K562 (cell line): ENCODE data around the gene PTPRC.

Source experiments
- EHMT2 ChIP-seq: fragments of 450-650 bp; IDR thresholded peaks from 2 replicates; pipeline ENCODE4 v1.6.1; 2018; ENCODE audit warnings: antibody characterized with exemption
- GABPA ChIP-seq: fragments of 200-800 bp; sonication (Bioruptor generic); conservative IDR thresholded peaks from 2 replicates; pipeline ENCODE4 v1.6.1; 2016; ENCODE audit warnings: low read depth, missing genetic modification characterization, missing compliant biosample characterization
- HDAC8 ChIP-seq: fragments of 450-650 bp; IDR thresholded peaks from 2 replicates; pipeline ENCODE4 v1.6.1; 2016; ENCODE audit warnings: mild to moderate bottlenecking, missing genetic modification characterization, moderate library complexity, missing compliant biosample characterization
- MTA2 ChIP-seq: fragments of 450-650 bp; IDR thresholded peaks from 2 replicates; pipeline ENCODE4 v1.6.1; 2016; ENCODE audit warnings: low read depth
- POLR2A ChIP-seq: fragments of 450-650 bp; conservative IDR thresholded peaks from 2 replicates; pipeline ENCODE4 v1.6.1; 2016
- SMARCA4 ChIP-seq: fragments of 450-650 bp; IDR thresholded peaks from 2 replicates; pipeline ENCODE4 v1.6.1; 2016
- YY1 ChIP-seq, 3 experiments: IDR thresholded peaks; 2 replicates each; pipeline ENCODE4 v1.6.1; 2011; ENCODE audit warnings: low read length in 2 of 3, mild to moderate bottlenecking in 2 of 3, moderate library complexity in 2 of 3, borderline replicate concordance in 1 of 3, control low read depth in 1 of 3, low read depth in 1 of 3; ENCODE audit not compliant: insufficient read depth in 3 of 3, insufficient replicate concordance in 2 of 3, control insufficient read depth in 1 of 3, insufficient read length in 1 of 3; ENCODE audit errors: extremely low read depth in 1 of 3
- ZEB2 ChIP-seq: fragments of 450-650 bp; IDR thresholded peaks from 2 replicates; pipeline ENCODE4 v1.6.1; 2016
- TF ChIP-seq, protein P1 (sequence below): fragments of 150-350 bp; IDR thresholded peaks from 2 replicates; pipeline ENCODE4 v1.6.1; 2014; ENCODE audit warnings: low read depth, mild to moderate bottlenecking, low read length, borderline replicate concordance
- TF ChIP-seq, protein P2 (sequence below), 2 experiments: fragments of 450-650 bp; formaldehyde crosslinking in 1 of 2; IDR thresholded peaks; 2 replicates each; pipeline versions ENCODE4 v1.4.0 to v1.6.1; 2014 to 2020; ENCODE audit warnings: mild to moderate bottlenecking in 2 of 2, borderline replicate concordance in 1 of 2, low read depth in 1 of 2
- TF ChIP-seq, protein P3 (sequence below), 2 experiments: fragments of 450-650 bp; IDR thresholded peaks; 2 replicates each; pipeline ENCODE4 v1.6.1; 2016
- TF ChIP-seq, protein P4 (sequence below): fragments of 450-650 bp; IDR thresholded peaks from 2 replicates; pipeline ENCODE4 v1.6.1; 2016; ENCODE audit warnings: missing biosample characterization, missing genetic modification characterization
- TF ChIP-seq, protein P5 (sequence below): fragments of 450-650 bp; formaldehyde crosslinking; IDR thresholded peaks from 2 replicates; pipeline ENCODE4 v1.4.0; 2020; ENCODE audit warnings: mild to moderate bottlenecking, mixed read lengths
- TF ChIP-seq, protein P6 (sequence below): fragments of 250-450 bp; sonication (Bioruptor Pico); IDR thresholded peaks from 2 replicates; pipeline ENCODE4 v1.8.0; 2021; ENCODE audit warnings: moderate library complexity, mild to moderate bottlenecking, inconsistent platforms

DNA sequence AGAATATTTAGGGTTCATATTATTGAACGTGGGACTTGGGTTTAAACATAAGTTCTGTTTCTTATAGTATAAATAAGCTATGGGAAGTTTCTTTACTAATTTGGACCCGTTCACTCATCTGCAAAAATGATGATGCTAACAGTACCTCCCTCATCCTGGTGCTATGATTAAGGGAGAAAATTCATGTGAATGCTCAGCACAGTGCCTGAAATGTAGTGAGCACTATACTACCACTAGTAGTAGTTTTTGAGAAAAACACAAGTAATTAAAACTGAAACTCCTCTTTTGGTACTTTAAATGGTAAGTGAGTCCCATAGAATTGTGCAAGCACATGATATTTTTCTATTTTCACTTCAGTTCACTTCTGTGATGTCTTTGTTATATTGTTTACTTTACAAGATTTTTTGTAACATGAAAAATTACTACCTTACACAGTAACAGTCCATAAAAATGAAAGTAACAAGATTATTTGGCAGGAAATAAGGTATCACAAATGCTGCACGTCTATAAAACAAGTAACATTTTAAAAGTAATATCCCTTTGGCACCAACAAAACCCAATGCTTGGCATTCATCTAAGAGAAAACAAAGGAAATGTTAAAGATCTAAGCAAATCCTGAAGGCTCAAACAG, 11.3 kb upstream of the PTPRC start:
- TF ChIP-seq ZEB2 (no peak), SMARCA4 (no peak), POLR2A (no peak), HDAC8 (no peak), EHMT2 (no peak), YY1 (IDR thresholded peaks at IDR 0.05; ENCODE audit: borderline replicate concordance in 1 of 3, control insufficient read depth in 1 of 3, extremely low read depth in 1 of 3, insufficient read depth in 3 of 3, insufficient read length in 1 of 3, insufficient replicate concordance in 2 of 3, low read depth in 1 of 3, low read length in 2 of 3) (no peak), GABPA (tag) (no peak), MTA2 (no peak)
- TF ChIP-seq, protein P1, sequence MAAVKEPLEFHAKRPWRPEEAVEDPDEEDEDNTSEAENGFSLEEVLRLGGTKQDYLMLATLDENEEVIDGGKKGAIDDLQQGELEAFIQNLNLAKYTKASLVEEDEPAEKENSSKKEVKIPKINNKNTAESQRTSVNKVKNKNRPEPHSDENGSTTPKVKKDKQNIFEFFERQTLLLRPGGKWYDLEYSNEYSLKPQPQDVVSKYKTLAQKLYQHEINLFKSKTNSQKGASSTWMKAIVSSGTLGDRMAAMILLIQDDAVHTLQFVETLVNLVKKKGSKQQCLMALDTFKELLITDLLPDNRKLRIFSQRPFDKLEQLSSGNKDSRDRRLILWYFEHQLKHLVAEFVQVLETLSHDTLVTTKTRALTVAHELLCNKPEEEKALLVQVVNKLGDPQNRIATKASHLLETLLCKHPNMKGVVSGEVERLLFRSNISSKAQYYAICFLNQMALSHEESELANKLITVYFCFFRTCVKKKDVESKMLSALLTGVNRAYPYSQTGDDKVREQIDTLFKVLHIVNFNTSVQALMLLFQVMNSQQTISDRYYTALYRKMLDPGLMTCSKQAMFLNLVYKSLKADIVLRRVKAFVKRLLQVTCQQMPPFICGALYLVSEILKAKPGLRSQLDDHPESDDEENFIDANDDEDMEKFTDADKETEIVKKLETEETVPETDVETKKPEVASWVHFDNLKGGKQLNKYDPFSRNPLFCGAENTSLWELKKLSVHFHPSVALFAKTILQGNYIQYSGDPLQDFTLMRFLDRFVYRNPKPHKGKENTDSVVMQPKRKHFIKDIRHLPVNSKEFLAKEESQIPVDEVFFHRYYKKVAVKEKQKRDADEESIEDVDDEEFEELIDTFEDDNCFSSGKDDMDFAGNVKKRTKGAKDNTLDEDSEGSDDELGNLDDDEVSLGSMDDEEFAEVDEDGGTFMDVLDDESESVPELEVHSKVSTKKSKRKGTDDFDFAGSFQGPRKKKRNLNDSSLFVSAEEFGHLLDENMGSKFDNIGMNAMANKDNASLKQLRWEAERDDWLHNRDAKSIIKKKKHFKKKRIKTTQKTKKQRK = no peak
- TF ChIP-seq, protein P2, sequence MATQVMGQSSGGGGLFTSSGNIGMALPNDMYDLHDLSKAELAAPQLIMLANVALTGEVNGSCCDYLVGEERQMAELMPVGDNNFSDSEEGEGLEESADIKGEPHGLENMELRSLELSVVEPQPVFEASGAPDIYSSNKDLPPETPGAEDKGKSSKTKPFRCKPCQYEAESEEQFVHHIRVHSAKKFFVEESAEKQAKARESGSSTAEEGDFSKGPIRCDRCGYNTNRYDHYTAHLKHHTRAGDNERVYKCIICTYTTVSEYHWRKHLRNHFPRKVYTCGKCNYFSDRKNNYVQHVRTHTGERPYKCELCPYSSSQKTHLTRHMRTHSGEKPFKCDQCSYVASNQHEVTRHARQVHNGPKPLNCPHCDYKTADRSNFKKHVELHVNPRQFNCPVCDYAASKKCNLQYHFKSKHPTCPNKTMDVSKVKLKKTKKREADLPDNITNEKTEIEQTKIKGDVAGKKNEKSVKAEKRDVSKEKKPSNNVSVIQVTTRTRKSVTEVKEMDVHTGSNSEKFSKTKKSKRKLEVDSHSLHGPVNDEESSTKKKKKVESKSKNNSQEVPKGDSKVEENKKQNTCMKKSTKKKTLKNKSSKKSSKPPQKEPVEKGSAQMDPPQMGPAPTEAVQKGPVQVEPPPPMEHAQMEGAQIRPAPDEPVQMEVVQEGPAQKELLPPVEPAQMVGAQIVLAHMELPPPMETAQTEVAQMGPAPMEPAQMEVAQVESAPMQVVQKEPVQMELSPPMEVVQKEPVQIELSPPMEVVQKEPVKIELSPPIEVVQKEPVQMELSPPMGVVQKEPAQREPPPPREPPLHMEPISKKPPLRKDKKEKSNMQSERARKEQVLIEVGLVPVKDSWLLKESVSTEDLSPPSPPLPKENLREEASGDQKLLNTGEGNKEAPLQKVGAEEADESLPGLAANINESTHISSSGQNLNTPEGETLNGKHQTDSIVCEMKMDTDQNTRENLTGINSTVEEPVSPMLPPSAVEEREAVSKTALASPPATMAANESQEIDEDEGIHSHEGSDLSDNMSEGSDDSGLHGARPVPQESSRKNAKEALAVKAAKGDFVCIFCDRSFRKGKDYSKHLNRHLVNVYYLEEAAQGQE (IDR thresholded peaks at IDR 0.05; ENCODE audit: borderline replicate concordance) = no peak
- TF ChIP-seq, protein P2 (CRISPR knock-in tag; IDR thresholded peaks at IDR 0.05; ENCODE audit: low read depth) = no peak
- TF ChIP-seq, protein P3, sequence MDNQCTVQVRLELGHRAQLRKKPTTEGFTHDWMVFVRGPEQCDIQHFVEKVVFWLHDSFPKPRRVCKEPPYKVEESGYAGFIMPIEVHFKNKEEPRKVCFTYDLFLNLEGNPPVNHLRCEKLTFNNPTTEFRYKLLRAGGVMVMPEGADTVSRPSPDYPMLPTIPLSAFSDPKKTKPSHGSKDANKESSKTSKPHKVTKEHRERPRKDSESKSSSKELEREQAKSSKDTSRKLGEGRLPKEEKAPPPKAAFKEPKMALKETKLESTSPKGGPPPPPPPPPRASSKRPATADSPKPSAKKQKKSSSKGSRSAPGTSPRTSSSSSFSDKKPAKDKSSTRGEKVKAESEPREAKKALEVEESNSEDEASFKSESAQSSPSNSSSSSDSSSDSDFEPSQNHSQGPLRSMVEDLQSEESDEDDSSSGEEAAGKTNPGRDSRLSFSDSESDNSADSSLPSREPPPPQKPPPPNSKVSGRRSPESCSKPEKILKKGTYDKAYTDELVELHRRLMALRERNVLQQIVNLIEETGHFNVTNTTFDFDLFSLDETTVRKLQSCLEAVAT (IDR thresholded peaks at IDR 0.05) = no peak
- TF ChIP-seq, protein P4, sequence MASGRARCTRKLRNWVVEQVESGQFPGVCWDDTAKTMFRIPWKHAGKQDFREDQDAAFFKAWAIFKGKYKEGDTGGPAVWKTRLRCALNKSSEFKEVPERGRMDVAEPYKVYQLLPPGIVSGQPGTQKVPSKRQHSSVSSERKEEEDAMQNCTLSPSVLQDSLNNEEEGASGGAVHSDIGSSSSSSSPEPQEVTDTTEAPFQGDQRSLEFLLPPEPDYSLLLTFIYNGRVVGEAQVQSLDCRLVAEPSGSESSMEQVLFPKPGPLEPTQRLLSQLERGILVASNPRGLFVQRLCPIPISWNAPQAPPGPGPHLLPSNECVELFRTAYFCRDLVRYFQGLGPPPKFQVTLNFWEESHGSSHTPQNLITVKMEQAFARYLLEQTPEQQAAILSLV (tag) = no peak
- TF ChIP-seq, protein P5, sequence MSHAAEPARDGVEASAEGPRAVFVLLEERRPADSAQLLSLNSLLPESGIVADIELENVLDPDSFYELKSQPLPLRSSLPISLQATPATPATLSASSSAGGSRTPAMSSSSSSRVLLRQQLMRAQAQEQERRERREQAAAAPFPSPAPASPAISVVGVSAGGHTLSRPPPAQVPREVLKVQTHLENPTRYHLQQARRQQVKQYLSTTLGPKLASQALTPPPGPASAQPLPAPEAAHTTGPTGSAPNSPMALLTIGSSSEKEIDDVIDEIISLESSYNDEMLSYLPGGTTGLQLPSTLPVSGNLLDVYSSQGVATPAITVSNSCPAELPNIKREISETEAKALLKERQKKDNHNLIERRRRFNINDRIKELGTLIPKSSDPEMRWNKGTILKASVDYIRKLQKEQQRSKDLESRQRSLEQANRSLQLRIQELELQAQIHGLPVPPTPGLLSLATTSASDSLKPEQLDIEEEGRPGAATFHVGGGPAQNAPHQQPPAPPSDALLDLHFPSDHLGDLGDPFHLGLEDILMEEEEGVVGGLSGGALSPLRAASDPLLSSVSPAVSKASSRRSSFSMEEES = no peak
- TF ChIP-seq, protein P6, sequence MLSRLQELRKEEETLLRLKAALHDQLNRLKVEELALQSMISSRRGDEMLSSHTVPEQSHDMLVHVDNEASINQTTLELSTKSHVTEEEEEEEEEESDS (CRISPR knock-in tag) = no peak
